ENCODE measurements around the gene ANKRD52. TPM values are rescaled to one million over a fixed set of nuclear protein-coding genes. Genes with fewer than 3 reads are reported as not detected.

ANKRD52 gene
- total and polyA plus RNA-seq, 2 donors (not counting 3 experiments of a cell fraction or from before 2014, with no cell fraction given) = 30.8 to 62.0 TPM

DNA sequence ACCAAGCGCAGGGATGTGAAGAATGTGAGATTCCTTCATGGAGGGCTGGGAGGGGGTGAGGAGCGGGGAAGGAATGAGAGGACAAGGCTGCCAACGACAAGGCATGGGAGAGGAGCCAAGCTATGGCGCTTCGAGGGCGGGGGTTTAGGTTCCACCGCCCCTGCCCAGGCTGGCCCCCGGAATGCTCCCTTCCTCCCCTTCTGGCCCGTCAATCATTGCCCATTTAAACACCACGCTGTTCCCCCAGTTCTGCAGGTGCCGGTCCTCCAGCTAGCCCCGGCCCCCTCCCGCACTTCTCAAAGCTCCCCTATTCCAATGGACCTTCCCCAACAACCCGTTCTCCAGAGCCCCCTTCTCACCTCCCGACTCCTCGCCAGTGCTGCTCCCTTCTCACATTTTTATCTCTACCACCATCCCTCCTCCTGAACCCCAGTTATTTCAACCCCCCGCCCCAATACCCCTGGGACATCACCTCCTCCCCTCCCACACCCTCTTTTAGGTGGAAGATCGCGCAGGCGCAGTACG lies 36.9 kb downstream of the ANKRD52 start:
- Histone ChIP-seq H3K4me3 (replicated peaks in 1 of 3; ENCODE audit: insufficient read depth in 1 of 3, low read depth in 1 of 3, low read length in 3 of 3) (peak overlapping the region; percentile 80 to 93 (median 82)), H3K27me3 (ENCODE audit: control insufficient read depth in 2 of 2, insufficient read depth in 2 of 2, low read length in 2 of 2) (no peaks in the 10 kb centered on the region), H3K27ac (ENCODE audit: insufficient read depth, low read depth, low read length) (peak overlapping the region; percentile 95), H3K79me2 (ENCODE audit: control insufficient read depth, insufficient read depth, low read length) (peaks cover 27% of the 10 kb centered on the region), H2AFZ (ENCODE audit: low read depth, low read length) (peak overlapping the region; percentile 48), H3K9ac (replicated peaks; ENCODE audit: extremely low read depth, insufficient read depth, low read length) (peak overlapping the region; percentile 94), H3K4me2 (ENCODE audit: insufficient read depth, low read length) (peak overlapping the region; percentile 64), H4K20me1 (replicated peaks; ENCODE audit: control insufficient read depth, extremely low read depth, insufficient read depth, low read length) (no peaks in the 10 kb centered on the region), H3K4me1 (ENCODE audit: control insufficient read depth, extremely low read depth, insufficient read depth, low read length) (peaks cover 19% of the 10 kb centered on the region), H3K9me3 (replicated peaks; ENCODE audit: control insufficient read depth, insufficient read depth, low read length) (no peaks in the 10 kb centered on the region), H3K36me3 (ENCODE audit: control insufficient read depth in 2 of 2, extremely low read depth in 1 of 2, insufficient read depth in 2 of 2, low read length in 2 of 2) (peaks cover 3 to 4% of the 10 kb centered on the region in 2 experiments), H3K9me1 (replicated peaks; ENCODE audit: control insufficient read depth, extremely low read depth, insufficient read depth, low read length) (no peaks in the 10 kb centered on the region)
- intact Hi-C loops (cut with micrococcal nuclease) = no loop called here
- DNase-seq (ENCODE audit: low read depth, low spot score) = peak; percentile 70
- ChIA-PET CTCF (interaction anchor here (0.9 to 4.0 kb wide), 18 partner anchors 10 to 483 kb away, joined by 3 to 75 read pairs (median 6); partner anchors contain the start of genes ANKRD52, SMARCC2 and ZC3H10), POLR2A (interaction anchor here (0.6 to 3.2 kb wide), 13 partner anchors 10 to 228 kb away, joined by 3 to 37 read pairs (median 5); partner anchors contain the start of genes ANKRD52, CNPY2, ESYT1 and SMARCC2)
- BruUV-seq (replicated peaks) = no TSS peak
- peak; percentile 70 for FAIRE-seq
- TF ChIP-seq MYC (IDR thresholded peaks at IDR 0.05; ENCODE audit: low read depth, low read length) = no peak
- no peak for TF ChIP-seq EZH2 (IDR thresholded peaks at IDR 0.05; ENCODE audit: borderline replicate concordance, low read depth, low read length, severe bottlenecking)
- no peak for TF ChIP-seq POLR2A (IDR thresholded peaks at IDR 0.05; ENCODE audit: low read depth, low read length)
- TF ChIP-seq FOS (IDR thresholded peaks at IDR 0.05; ENCODE audit: borderline replicate concordance, insufficient read depth, low read length) = no peak
- TF ChIP-seq, protein P1, sequence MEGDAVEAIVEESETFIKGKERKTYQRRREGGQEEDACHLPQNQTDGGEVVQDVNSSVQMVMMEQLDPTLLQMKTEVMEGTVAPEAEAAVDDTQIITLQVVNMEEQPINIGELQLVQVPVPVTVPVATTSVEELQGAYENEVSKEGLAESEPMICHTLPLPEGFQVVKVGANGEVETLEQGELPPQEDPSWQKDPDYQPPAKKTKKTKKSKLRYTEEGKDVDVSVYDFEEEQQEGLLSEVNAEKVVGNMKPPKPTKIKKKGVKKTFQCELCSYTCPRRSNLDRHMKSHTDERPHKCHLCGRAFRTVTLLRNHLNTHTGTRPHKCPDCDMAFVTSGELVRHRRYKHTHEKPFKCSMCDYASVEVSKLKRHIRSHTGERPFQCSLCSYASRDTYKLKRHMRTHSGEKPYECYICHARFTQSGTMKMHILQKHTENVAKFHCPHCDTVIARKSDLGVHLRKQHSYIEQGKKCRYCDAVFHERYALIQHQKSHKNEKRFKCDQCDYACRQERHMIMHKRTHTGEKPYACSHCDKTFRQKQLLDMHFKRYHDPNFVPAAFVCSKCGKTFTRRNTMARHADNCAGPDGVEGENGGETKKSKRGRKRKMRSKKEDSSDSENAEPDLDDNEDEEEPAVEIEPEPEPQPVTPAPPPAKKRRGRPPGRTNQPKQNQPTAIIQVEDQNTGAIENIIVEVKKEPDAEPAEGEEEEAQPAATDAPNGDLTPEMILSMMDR (IDR thresholded peaks at IDR 0.05; ENCODE audit: extremely low read depth in 1 of 2, insufficient read depth in 1 of 2, low read depth in 1 of 2, low read length in 2 of 2) = no peak
- no peak for TF ChIP-seq JUN (IDR thresholded peaks at IDR 0.05; ENCODE audit: borderline replicate concordance, insufficient read depth, insufficient read length, low read depth)
- no peak for TF ChIP-seq POLR2AphosphoS5 (IDR thresholded peaks at IDR 0.05; ENCODE audit: insufficient read depth, low read depth, low read length)
- dilution Hi-C loops (cut with MboI; ENCODE audit: extremely low pct_ligation_motif_present, low sequenced_read_pairs) = no loop called here
